ENCODE data around the gene MTRF1. TPM values are rescaled to one million over a fixed set of nuclear protein-coding genes. Genes with fewer than 3 reads are reported as not detected.

The MTRF1 gene
- total RNA-seq, 1 experiment from 2014 or later = 13.3 TPM

GRCh38 chr13:41224113-41225110, 39.0 kb downstream of the MTRF1 start:
- Histone ChIP-seq H3K9me3 (replicated peaks) (no peaks in the 10 kb centered on the region), H3K4me3 (no peak overlapping the region), H3K36me3 (peaks cover 4% of the 10 kb centered on the region; the same call in 1 of the 2 replicates), H3K4me1 (replicated peaks) (peaks cover 11% of the 10 kb centered on the region), H3K27ac (peak overlapping the region; percentile 52), H3K27me3 (replicated peaks) (no peaks in the 10 kb centered on the region)
- DNase-seq (ENCODE audit: low read depth in 1 of 2, low spot score in 2 of 2) = peak in 1 of 2 experiments; percentile 28

DNA sequence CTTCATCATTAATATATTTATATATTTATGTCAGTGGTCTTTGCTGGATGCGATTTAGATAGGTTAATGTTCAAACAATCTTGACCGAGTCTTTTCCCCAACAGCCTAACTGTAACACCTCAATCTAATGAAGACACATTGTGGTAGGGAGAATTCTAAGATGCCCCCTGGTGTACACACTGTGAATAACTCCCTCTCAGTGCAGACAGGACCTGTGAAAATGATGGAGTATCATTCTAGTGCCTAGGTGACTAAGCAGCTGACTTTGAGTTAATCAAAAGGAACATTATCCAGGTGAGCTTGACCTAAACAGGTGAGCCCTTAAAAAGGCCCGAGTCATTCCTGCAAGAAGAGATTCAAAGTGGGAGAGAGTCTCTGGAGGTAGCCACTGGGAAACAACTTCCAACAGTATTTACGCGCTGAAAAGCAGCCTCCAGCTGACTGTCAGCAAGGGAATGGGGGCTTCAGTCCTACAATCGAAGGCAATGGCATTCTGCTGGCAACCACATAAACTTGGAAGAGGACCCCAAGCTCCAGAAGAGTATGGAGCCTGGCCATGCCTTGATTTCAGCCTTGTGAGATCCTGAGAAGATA, 41.0 kb downstream of the MTRF1 start:
- Histone ChIP-seq H3K27ac (no peak overlapping the region), H3K27me3 (replicated peaks) (no peaks in the 10 kb centered on the region), H3K9me3 (replicated peaks) (no peaks in the 10 kb centered on the region), H3K4me3 (no peak overlapping the region), H3K36me3 (peaks cover 4% of the 10 kb centered on the region; the same call in 1 of the 2 replicates), H3K4me1 (replicated peaks) (peaks cover 11% of the 10 kb centered on the region)
- DNase-seq (ENCODE audit: low read depth in 1 of 2, low spot score in 2 of 2) = peak; percentile 29 to 46

DNA sequence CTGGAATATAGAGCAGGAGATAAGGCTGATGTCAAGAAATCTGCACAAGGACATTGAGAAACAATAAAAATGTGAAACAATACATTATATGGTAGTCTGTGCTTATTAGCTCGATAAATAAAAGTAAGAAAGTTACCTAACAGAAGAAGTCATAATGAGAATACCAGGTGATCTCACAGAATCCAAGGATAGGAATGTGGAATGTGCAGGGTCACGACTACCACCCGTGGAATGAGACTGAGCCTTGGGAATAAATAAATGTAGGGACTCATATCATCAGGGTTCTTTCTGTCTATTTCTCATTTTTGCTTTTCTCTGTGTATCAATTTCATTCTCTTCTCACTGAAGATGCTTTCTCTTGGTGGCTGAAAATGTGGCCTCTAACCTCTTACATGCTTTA, 43.0 kb downstream of the MTRF1 start:
- DNase-seq (ENCODE audit: low read depth in 1 of 2, low spot score in 2 of 2) = no peak
- Histone ChIP-seq H3K27me3 (replicated peaks) (no peaks in the 10 kb centered on the region), H3K9me3 (replicated peaks) (no peaks in the 10 kb centered on the region), H3K36me3 (peaks cover 4% of the 10 kb centered on the region; the same call in 1 of the 2 replicates), H3K4me1 (replicated peaks) (peaks cover 15% of the 10 kb centered on the region), H3K27ac (no peak overlapping the region), H3K4me3 (no peak overlapping the region)

DNA sequence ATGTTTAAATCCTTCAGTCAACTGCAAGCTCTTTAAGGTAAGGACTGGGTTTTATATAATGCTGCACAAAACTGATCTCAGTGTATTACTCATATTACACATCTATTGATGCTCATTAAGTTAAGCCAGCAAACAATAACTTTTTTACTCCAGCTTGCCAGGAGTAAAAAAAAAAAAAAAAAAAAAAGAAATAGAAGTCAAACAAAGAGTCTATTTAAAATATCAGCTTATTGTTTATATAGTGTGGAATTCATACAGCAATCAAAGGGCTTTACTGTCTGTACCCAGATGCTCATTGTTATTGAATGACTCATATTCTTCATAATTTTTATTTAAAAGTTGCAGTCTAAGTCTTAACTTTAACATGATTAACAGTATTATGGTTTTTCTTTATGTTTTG, 47.2 kb downstream of the MTRF1 start:
- no peaks in the 10 kb centered on the region for H3K27me3 ChIP-seq (replicated peaks)
- H3K27ac ChIP-seq = no peak overlapping the region
- peak in 1 of 2 experiments; percentile 33 for DNase-seq (ENCODE audit: low read depth in 1 of 2, low spot score in 2 of 2)
- H3K36me3 ChIP-seq = no peaks in the 10 kb centered on the region
- H3K9me3 ChIP-seq (replicated peaks) = no peaks in the 10 kb centered on the region
- peaks cover 5% of the 10 kb centered on the region for H3K4me1 ChIP-seq (replicated peaks)
- H3K4me3 ChIP-seq = no peak overlapping the region

GRCh38 chr13:41213919-41214318, 49.5 kb downstream of the MTRF1 start:
- Histone ChIP-seq H3K4me1 (replicated peaks) (peaks cover 5% of the 10 kb centered on the region), H3K4me3 (no peak overlapping the region), H3K9me3 (replicated peaks) (no peaks in the 10 kb centered on the region), H3K36me3 (no peaks in the 10 kb centered on the region), H3K27ac (no peak overlapping the region), H3K27me3 (replicated peaks) (no peaks in the 10 kb centered on the region)
- DNase-seq (ENCODE audit: low read depth in 1 of 2, low spot score in 2 of 2) = no peak

DNA sequence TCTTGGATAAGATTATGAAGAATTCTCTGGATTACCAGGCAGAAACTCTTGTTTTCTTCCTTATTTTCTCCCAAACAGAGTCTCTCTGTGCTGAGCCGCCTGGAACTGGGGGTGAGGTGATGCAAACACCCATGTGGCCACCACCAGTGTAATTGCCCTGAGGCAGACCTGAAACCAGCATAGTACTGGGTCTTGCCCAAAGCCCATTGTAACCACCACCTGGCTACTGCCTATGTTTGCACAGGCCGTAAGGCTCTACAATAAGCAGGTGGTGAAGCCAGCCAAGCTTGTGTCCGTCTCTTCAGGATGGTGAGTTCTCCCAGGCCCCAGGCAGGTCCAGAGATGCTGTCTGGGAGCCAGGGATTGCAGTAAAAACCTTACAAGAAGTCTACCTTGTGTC, 50.1 kb downstream of the MTRF1 start:
- Histone ChIP-seq H3K27ac (no peak overlapping the region), H3K9me3 (replicated peaks) (no peaks in the 10 kb centered on the region), H3K27me3 (replicated peaks) (no peaks in the 10 kb centered on the region), H3K4me3 (no peak overlapping the region), H3K4me1 (replicated peaks) (peaks cover 5% of the 10 kb centered on the region), H3K36me3 (no peaks in the 10 kb centered on the region)
- no peak for DNase-seq (ENCODE audit: low read depth in 1 of 2, low spot score in 2 of 2)

- H3K27me3 ChIP-seq (replicated peaks) = no peaks in the 10 kb centered on the region
- no peak overlapping the region for H3K27ac ChIP-seq
- H3K9me3 ChIP-seq (replicated peaks) = no peaks in the 10 kb centered on the region
- H3K36me3 ChIP-seq = no peaks in the 10 kb centered on the region
- peaks cover 5% of the 10 kb centered on the region for H3K4me1 ChIP-seq (replicated peaks)
- DNase-seq (ENCODE audit: low read depth in 1 of 2, low spot score in 2 of 2) = no peak
- H3K4me3 ChIP-seq = no peak overlapping the region
Observed at GRCh38 chr13:41212881-41213280, 50.5 kb downstream of the MTRF1 start.

GRCh38 chr13:41211062-41211461, 52.3 kb downstream of the MTRF1 start:
- H3K4me3 ChIP-seq = no peak overlapping the region
- no peak overlapping the region for H3K27ac ChIP-seq
- peaks cover 5% of the 10 kb centered on the region for H3K4me1 ChIP-seq (replicated peaks)
- H3K9me3 ChIP-seq (replicated peaks) = no peaks in the 10 kb centered on the region
- DNase-seq (ENCODE audit: low read depth in 1 of 2, low spot score in 2 of 2) = no peak
- H3K27me3 ChIP-seq (replicated peaks) = no peaks in the 10 kb centered on the region
- H3K36me3 ChIP-seq = no peaks in the 10 kb centered on the region

DNA sequence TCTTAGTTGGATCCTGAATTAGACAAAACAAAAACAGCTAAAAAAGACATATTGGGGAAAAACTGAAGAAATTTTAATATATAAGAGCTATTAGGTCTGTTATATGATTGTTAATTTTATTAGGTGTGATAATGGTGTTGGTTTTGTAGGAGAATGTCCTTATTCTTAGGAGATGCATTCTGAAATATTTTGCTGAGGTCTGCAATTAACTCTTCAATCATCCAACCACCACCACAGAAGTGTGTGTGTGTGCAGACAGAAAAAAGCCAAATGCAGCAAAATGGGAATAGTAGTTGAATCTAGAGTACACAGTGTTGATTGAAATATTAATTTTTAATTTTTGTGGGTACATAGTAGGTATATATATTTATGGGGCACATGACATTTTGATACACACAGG, 56.9 kb downstream of the MTRF1 start:
- H3K4me3 ChIP-seq = no peak overlapping the region
- H3K27me3 ChIP-seq (replicated peaks) = no peaks in the 10 kb centered on the region
- no peak for DNase-seq (ENCODE audit: low read depth in 1 of 2, low spot score in 2 of 2)
- no peaks in the 10 kb centered on the region for H3K4me1 ChIP-seq (replicated peaks)
- no peak overlapping the region for H3K27ac ChIP-seq
- H3K9me3 ChIP-seq (replicated peaks) = no peaks in the 10 kb centered on the region
- H3K36me3 ChIP-seq = no peaks in the 10 kb centered on the region

- DNase-seq (ENCODE audit: low read depth in 1 of 2, low spot score in 2 of 2) = no peak
- Histone ChIP-seq H3K4me3 (no peak overlapping the region), H3K9me3 (replicated peaks) (no peaks in the 10 kb centered on the region), H3K27me3 (replicated peaks) (no peaks in the 10 kb centered on the region), H3K27ac (no peak overlapping the region), H3K36me3 (no peaks in the 10 kb centered on the region), H3K4me1 (replicated peaks) (no peaks in the 10 kb centered on the region)
Observed at GRCh38 chr13:41203810-41204209, 59.6 kb downstream of the MTRF1 start.

GRCh38 chr13:41200126-41200525, 63.2 kb downstream of the MTRF1 start:
- Histone ChIP-seq H3K36me3 (no peaks in the 10 kb centered on the region), H3K27me3 (replicated peaks) (no peaks in the 10 kb centered on the region), H3K4me3 (no peak overlapping the region), H3K27ac (no peak overlapping the region), H3K9me3 (replicated peaks) (no peaks in the 10 kb centered on the region), H3K4me1 (replicated peaks) (no peaks in the 10 kb centered on the region)
- no peak for DNase-seq (ENCODE audit: low read depth in 1 of 2, low spot score in 2 of 2)

GRCh38 chr13:41199526-41199925, 63.9 kb downstream of the MTRF1 start:
- Histone ChIP-seq H3K4me1 (replicated peaks) (no peaks in the 10 kb centered on the region), H3K36me3 (no peaks in the 10 kb centered on the region), H3K9me3 (replicated peaks) (no peaks in the 10 kb centered on the region), H3K4me3 (no peak overlapping the region), H3K27ac (no peak overlapping the region), H3K27me3 (replicated peaks) (no peaks in the 10 kb centered on the region)
- no peak for DNase-seq (ENCODE audit: low read depth in 1 of 2, low spot score in 2 of 2)

GRCh38 chr13:41199079-41199478, 64.3 kb downstream of the MTRF1 start:
- no peak overlapping the region for H3K27ac ChIP-seq
- peaks cover 1% of the 10 kb centered on the region for H3K4me1 ChIP-seq (replicated peaks)
- DNase-seq (ENCODE audit: low read depth in 1 of 2, low spot score in 2 of 2) = no peak
- H3K27me3 ChIP-seq (replicated peaks) = no peaks in the 10 kb centered on the region
- no peaks in the 10 kb centered on the region for H3K36me3 ChIP-seq
- no peaks in the 10 kb centered on the region for H3K9me3 ChIP-seq (replicated peaks)
- H3K4me3 ChIP-seq = no peak overlapping the region

DNA sequence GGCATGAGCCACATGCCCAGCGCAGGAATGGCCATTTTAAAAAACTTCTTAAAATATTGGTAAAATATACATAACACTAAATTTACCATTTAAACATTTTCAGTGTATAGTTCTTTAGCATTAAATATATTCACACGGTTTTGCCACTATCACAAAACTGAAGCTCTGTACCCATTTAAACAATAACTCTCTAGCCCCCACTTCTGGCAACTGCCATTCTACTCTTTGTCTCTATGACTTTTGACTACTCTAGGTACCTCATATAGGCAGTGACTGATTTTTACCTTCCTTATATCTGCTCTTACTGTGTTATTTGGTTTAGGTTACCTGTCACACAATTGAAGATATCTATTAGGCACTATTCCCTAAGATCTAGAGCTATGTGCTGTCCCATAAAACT, 66.8 kb downstream of the MTRF1 start:
- no peak overlapping the region for H3K4me3 ChIP-seq
- no peaks in the 10 kb centered on the region for H3K9me3 ChIP-seq (replicated peaks)
- H3K36me3 ChIP-seq = 0 out of 2 replicates have a peak, but pooled peaks cover 6% of the 10 kb centered on the region
- H3K27me3 ChIP-seq (replicated peaks) = no peaks in the 10 kb centered on the region
- DNase-seq (ENCODE audit: low read depth in 1 of 2, low spot score in 2 of 2) = no peak
- peaks cover 15% of the 10 kb centered on the region for H3K4me1 ChIP-seq (replicated peaks)
- no peak overlapping the region for H3K27ac ChIP-seq

Data from SJSA1 (cell line).